Gastroesophageal sphincter (tissue), 3 donors: ENCODE measurements around the gene APRT.

Experiments
- EP300 ChIP-seq: sonication (generic); formaldehyde crosslinking; IDR thresholded peaks from one replicate; pipeline ENCODE4 v1.6.1; 2017; ENCODE audit warnings: antibody characterized with exemption, mild to moderate bottlenecking
- POLR2A ChIP-seq, 2 donors: fragments of 450-650 bp; IDR thresholded peaks; one replicate each; pipeline ENCODE4 v1.6.1; 2017; ENCODE audit warnings: antibody characterized with exemption in 2 of 2, mild to moderate bottlenecking in 2 of 2, moderate library complexity in 1 of 2
- POLR2AphosphoS5 ChIP-seq: sonication (generic); formaldehyde crosslinking; IDR thresholded peaks from one replicate; pipeline ENCODE4 v1.6.1; 2017; ENCODE audit warnings: antibody characterized with exemption
- TF ChIP-seq, protein P1 (sequence below), 4 experiments: fragments of 200-600 bp in 2 of 4; fragments of 450-650 bp in 2 of 4; sonication (generic) in 1 of 4; IDR thresholded peaks; one replicate each; pipeline ENCODE4 v1.5.1; 2017 to 2019; ENCODE audit warnings: antibody characterized with exemption in 4 of 4, mild to moderate bottlenecking in 2 of 4, moderate library complexity in 2 of 4

DNA sequence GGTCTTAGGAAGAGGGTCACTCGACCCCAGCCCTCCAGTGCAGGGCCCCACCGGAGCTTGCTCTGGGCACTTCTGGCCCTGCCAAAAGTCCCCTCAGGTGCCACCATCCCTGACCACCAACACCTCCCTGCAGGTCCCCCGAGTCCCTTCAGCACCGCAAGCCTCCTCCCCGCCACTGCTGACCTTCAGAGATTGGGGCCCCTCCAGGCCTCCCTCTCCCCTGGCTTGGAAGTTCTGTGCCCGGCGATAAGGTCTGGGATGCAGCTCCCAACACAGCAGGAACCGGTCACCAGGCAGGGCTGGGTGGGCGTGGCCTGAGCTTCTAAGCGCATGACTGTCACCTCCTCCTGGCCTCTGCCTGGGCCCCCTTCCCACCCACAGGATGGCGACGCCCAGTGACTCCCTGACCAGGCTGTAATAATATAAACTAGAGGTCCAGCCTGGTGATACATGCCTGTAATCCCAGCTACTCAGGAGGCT lies 37.9 kb downstream of the APRT start:
- TF ChIP-seq, protein P1, sequence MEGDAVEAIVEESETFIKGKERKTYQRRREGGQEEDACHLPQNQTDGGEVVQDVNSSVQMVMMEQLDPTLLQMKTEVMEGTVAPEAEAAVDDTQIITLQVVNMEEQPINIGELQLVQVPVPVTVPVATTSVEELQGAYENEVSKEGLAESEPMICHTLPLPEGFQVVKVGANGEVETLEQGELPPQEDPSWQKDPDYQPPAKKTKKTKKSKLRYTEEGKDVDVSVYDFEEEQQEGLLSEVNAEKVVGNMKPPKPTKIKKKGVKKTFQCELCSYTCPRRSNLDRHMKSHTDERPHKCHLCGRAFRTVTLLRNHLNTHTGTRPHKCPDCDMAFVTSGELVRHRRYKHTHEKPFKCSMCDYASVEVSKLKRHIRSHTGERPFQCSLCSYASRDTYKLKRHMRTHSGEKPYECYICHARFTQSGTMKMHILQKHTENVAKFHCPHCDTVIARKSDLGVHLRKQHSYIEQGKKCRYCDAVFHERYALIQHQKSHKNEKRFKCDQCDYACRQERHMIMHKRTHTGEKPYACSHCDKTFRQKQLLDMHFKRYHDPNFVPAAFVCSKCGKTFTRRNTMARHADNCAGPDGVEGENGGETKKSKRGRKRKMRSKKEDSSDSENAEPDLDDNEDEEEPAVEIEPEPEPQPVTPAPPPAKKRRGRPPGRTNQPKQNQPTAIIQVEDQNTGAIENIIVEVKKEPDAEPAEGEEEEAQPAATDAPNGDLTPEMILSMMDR (IDR thresholded peaks at IDR 0.05), result no peak
- TF ChIP-seq POLR2A (IDR thresholded peaks at IDR 0.05) (no peak), EP300 (no peak), POLR2AphosphoS5 (no peak)
